Urinary bladder (tissue), 4 donors: ENCODE measurements around the gene DNAJC1. TPM values are rescaled to one million over a fixed set of nuclear protein-coding genes. Genes with fewer than 3 reads are reported as not detected.

Experiments
- DNase-seq: peaks from one replicate; pipeline ENCODE4 v3.0.0-alpha.2; 2015; ENCODE audit errors: extremely low spot score
- H3K27ac ChIP-seq: one replicate; pipeline ENCODE4 v1.5.1; 2013; ENCODE audit warnings: low read depth, mild to moderate bottlenecking, moderate library complexity
- H3K36me3 ChIP-seq: one replicate; pipeline ENCODE4 v1.6.1; 2013; ENCODE audit warnings: mild to moderate bottlenecking, moderate library complexity; ENCODE audit not compliant: insufficient read depth
- H3K4me1 ChIP-seq: one replicate; pipeline ENCODE4 v1.6.1; 2013; ENCODE audit warnings: mild to moderate bottlenecking, moderate library complexity; ENCODE audit not compliant: insufficient read depth
- H3K4me3 ChIP-seq: one replicate; pipeline ENCODE4 v1.5.1; 2013; ENCODE audit warnings: low read depth, low read length
- WGBS: extraction: QIAGEN DNeasy Blood & Tissue Kit; methylation state at CpG from one replicate; pipeline ENCODE4 v1.1.7; 2013; 5-methylcytosine and 5-hydroxymethylcytosine counted together
- polyA plus RNA-seq: library from polyadenylated mRNA; stranded (reverse); fragments of 200-250 nt; gene quantifications from one replicate; pipeline ENCODE4 v1.2.3, GENCODE V29; 2013
- total RNA-seq: library from RNA; depleted of rRNA; stranded (reverse); fragments of >200 nt; gene quantifications from one replicate; pipeline ENCODE4 v1.2.3, GENCODE V29; 2014
- donor health status: healthy with polysubstance abuse.
- donor health status: healthy.

The DNAJC1 gene
- total and polyA plus RNA-seq, 2 donors, result 44.1 to 47.1 TPM

GRCh38 chr10:21808550-21808949, 195.0 kb downstream of the DNAJC1 start:
- H3K4me1 ChIP-seq, result no peaks in the 10 kb centered on the region
- no peak for DNase-seq
- no peak overlapping the region for H3K27ac ChIP-seq
- WGBS, result 85% methylated on average over 3 of the region's 3 CpGs
- no peak overlapping the region for H3K4me3 ChIP-seq
- H3K36me3 ChIP-seq, result no peaks in the 10 kb centered on the region

- 71% methylated on average over 5 of the region's 5 CpGs for WGBS
Measured at GRCh38 chr10:21807180-21807579, 196.3 kb downstream of the DNAJC1 start.

GRCh38 chr10:21803374-21803773, 200.2 kb downstream of the DNAJC1 start:
- Histone ChIP-seq H3K4me1 (no peaks in the 10 kb centered on the region), H3K27ac (no peak overlapping the region), H3K4me3 (no peak overlapping the region), H3K36me3 (no peaks in the 10 kb centered on the region)
- DNase-seq, result no peak
- WGBS, result 0% methylated on average over 1 of the region's 1 CpG

More at GRCh38 chr10:21807180-21807579, 196.3 kb downstream of the DNAJC1 start:
- DNase-seq, result no peak
- Histone ChIP-seq H3K4me1 (no peaks in the 10 kb centered on the region), H3K27ac (no peak overlapping the region), H3K4me3 (no peak overlapping the region), H3K36me3 (no peaks in the 10 kb centered on the region)

- no peaks in the 10 kb centered on the region for H3K4me1 ChIP-seq
- no peak for DNase-seq
- H3K27ac ChIP-seq, result no peak overlapping the region
- 98% methylated on average over 5 of the region's 5 CpGs for WGBS
- no peak overlapping the region for H3K4me3 ChIP-seq
- H3K36me3 ChIP-seq, result no peaks in the 10 kb centered on the region
Measured at GRCh38 chr10:21801609-21802008, 201.9 kb downstream of the DNAJC1 start.

GRCh38 chr10:21797984-21798765, 205.4 kb downstream of the DNAJC1 start:
- no peak overlapping the region for H3K27ac ChIP-seq
- DNase-seq, result no peak
- no peaks in the 10 kb centered on the region for H3K36me3 ChIP-seq
- WGBS, result 87% methylated on average over 5 of the region's 5 CpGs
- no peak overlapping the region for H3K4me3 ChIP-seq
- no peaks in the 10 kb centered on the region for H3K4me1 ChIP-seq

- Histone ChIP-seq H3K36me3 (no peaks in the 10 kb centered on the region), H3K27ac (no peak overlapping the region), H3K4me1 (no peaks in the 10 kb centered on the region), H3K4me3 (no peak overlapping the region)
- DNase-seq, result no peak
- 94% methylated on average over 3 of the region's 3 CpGs for WGBS
Measured at GRCh38 chr10:21797533-21797932, 206.0 kb downstream of the DNAJC1 start.

GRCh38 chr10:21791276-21791675, 212.3 kb downstream of the DNAJC1 start:
- Histone ChIP-seq H3K4me1 (no peaks in the 10 kb centered on the region), H3K4me3 (no peak overlapping the region), H3K27ac (no peak overlapping the region), H3K36me3 (no peaks in the 10 kb centered on the region)
- DNase-seq, result no peak
- 96% methylated on average over 2 of the region's 2 CpGs for WGBS

- no peaks in the 10 kb centered on the region for H3K36me3 ChIP-seq
- WGBS, result 100% methylated on average over 1 of the region's 1 CpG
- no peak overlapping the region for H3K27ac ChIP-seq
- H3K4me1 ChIP-seq, result no peaks in the 10 kb centered on the region
- no peak overlapping the region for H3K4me3 ChIP-seq
- DNase-seq, result no peak
Measured at GRCh38 chr10:21776883-21777282, 226.6 kb downstream of the DNAJC1 start.

GRCh38 chr10:21771219-21771618, 232.3 kb downstream of the DNAJC1 start:
- no peak for DNase-seq
- no peaks in the 10 kb centered on the region for H3K36me3 ChIP-seq
- H3K27ac ChIP-seq, result no peak overlapping the region
- 96% methylated on average over 4 of the region's 4 CpGs for WGBS
- H3K4me3 ChIP-seq, result no peak overlapping the region
- H3K4me1 ChIP-seq, result no peaks in the 10 kb centered on the region

- Histone ChIP-seq H3K4me1 (no peaks in the 10 kb centered on the region), H3K36me3 (no peaks in the 10 kb centered on the region), H3K4me3 (no peak overlapping the region), H3K27ac (no peak overlapping the region)
- no peak for DNase-seq
- 98% methylated on average over 3 of the region's 3 CpGs for WGBS
Measured at GRCh38 chr10:21769041-21769440, 234.5 kb downstream of the DNAJC1 start.

- 72% methylated on average over 5 of the region's 5 CpGs for WGBS
- Histone ChIP-seq H3K36me3 (no peaks in the 10 kb centered on the region), H3K4me3 (no peak overlapping the region), H3K4me1 (no peaks in the 10 kb centered on the region), H3K27ac (no peak overlapping the region)
- DNase-seq, result no peak
Measured at GRCh38 chr10:21764466-21765189, 238.9 kb downstream of the DNAJC1 start.

GRCh38 chr10:21760332-21760731, 243.2 kb downstream of the DNAJC1 start:
- Histone ChIP-seq H3K27ac (no peak overlapping the region), H3K36me3 (no peaks in the 10 kb centered on the region), H3K4me1 (no peaks in the 10 kb centered on the region), H3K4me3 (no peak overlapping the region)
- DNase-seq, result no peak
- over 99% methylated on average over 2 of the region's 2 CpGs for WGBS

- WGBS, result 92% methylated on average over 21 of the region's 21 CpGs
- Histone ChIP-seq H3K4me1 (no peaks in the 10 kb centered on the region), H3K27ac (peak overlapping the region; percentile 6), H3K4me3 (no peak overlapping the region), H3K36me3 (no peaks in the 10 kb centered on the region)
- no peak for DNase-seq
Measured at GRCh38 chr10:21759232-21759631, 244.3 kb downstream of the DNAJC1 start.

- no peak for DNase-seq
- Histone ChIP-seq H3K4me3 (no peak overlapping the region), H3K27ac (no peak overlapping the region), H3K36me3 (no peaks in the 10 kb centered on the region), H3K4me1 (no peaks in the 10 kb centered on the region)
- WGBS, result 88% methylated on average over 7 of the region's 7 CpGs
Measured at GRCh38 chr10:21758696-21759095, 244.8 kb downstream of the DNAJC1 start.
